Measurements from ENCODE around the gene OMP.

DNA sequence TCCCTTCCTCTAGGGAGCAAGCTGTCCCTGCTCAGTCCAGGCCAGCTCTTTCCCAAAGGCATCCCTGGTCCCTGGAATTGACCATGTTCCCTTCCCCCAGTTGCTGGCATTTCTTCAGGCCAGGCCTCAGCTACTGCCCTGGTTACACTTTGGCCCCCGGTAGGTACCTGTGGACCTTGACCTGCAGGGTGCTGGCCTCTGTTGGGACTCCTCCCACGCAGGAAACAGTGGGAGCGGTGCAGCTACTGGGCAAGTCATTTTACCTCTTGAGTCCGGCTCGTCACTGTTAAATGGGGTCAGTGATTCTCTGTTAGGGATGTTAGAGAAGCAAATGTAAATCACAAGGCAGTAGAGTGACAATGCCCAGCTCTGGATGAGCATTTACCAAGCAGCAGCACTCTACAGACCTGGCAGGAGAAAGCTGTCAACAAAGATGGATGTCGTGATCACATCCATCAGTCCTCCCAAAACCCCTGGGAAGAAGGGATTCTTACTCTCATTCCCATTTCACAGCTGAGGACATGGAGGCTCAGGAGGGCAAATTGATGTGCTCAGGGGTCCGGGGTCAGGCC lies 42.3 kb downstream of the OMP start:
- no peak for TF ChIP-seq NFRKB (IDR thresholded peaks at IDR 0.05)
- no peak for TF ChIP-seq FOXM1 (IDR thresholded peaks at IDR 0.05; ENCODE audit: borderline replicate concordance)
- no peak for TF ChIP-seq SUZ12 (IDR thresholded peaks at IDR 0.05)
- TF ChIP-seq ARNT (IDR thresholded peaks at IDR 0.05): no peak
- TF ChIP-seq TARDBP (IDR thresholded peaks at IDR 0.05): no peak
- TF ChIP-seq BHLHE40 (IDR thresholded peaks at IDR 0.05; ENCODE audit: borderline replicate concordance): no peak

All from HEK293T (cell line).